CD4-positive, alpha-beta memory T cell (primary cell): Measurements from ENCODE around the gene SAPCD1. TPM values are rescaled to one million over a fixed set of nuclear protein-coding genes. Genes with fewer than 3 reads are reported as not detected.

Source experiments
- CTCF ChIA-PET: fragments of 350-600 bp; sonication (Branson Sonifier 250); formaldehyde crosslinking; loops from one replicate; lab custom pipeline; 2021; ENCODE audit warnings: inconsistent platforms; ENCODE audit not compliant: partially characterized antibody; lab: Charles Lee
- POLR2A ChIA-PET: fragments of 350-600 bp; sonication (Branson Sonifier 250); formaldehyde crosslinking; loops from one replicate; lab custom pipeline; 2021; ENCODE audit not compliant: partially characterized antibody; lab: Charles Lee
- DNase-seq, 5 donors: peaks; one replicate each; pipeline versions ENCODE4 v3.0.0 to v3.0.0-alpha.2; 2020 to 2022; ENCODE audit warnings: mixed read lengths in 1 of 5
- H3K27ac ChIP-seq: one replicate; pipeline ENCODE4 v1.7.0; 2013; ENCODE audit warnings: low read depth, low read length
- H3K27me3 ChIP-seq: 2 replicates; pipeline ENCODE4 v1.7.0; 2013; ENCODE audit warnings: mild to moderate bottlenecking, low read length, moderate library complexity; ENCODE audit not compliant: insufficient read depth
- H3K36me3 ChIP-seq: 2 replicates; pipeline ENCODE4 v1.7.0; 2013; ENCODE audit warnings: mild to moderate bottlenecking, low read length, moderate library complexity; ENCODE audit not compliant: insufficient read depth
- H3K4me1 ChIP-seq: 2 replicates; pipeline ENCODE4 v1.7.0; 2013; ENCODE audit warnings: mild to moderate bottlenecking, low read length, moderate library complexity; ENCODE audit not compliant: insufficient read depth
- H3K4me3 ChIP-seq, 2 donors: one replicate each; pipeline ENCODE4 v1.7.0; 2013; ENCODE audit warnings: low read length in 2 of 2, mild to moderate bottlenecking in 1 of 2
- H3K9me3 ChIP-seq, 2 donors: one replicate each; pipeline ENCODE4 v1.7.0; 2013; ENCODE audit warnings: low read length in 2 of 2, control low read depth in 1 of 2; ENCODE audit not compliant: control insufficient read depth in 1 of 2
- H3K27ac Mint-ChIP-seq, 7 donors: one replicate each; pipeline ENCODE4 v1.8.0; 2020 to 2021; ENCODE audit warnings: mixed read lengths in 7 of 7, mild to moderate bottlenecking in 6 of 7, inconsistent platforms in 3 of 7, moderate library complexity in 3 of 7
- H3K27me3 Mint-ChIP-seq, 2 donors: one replicate each; pipeline ENCODE4 v1.8.0; 2020 to 2021; ENCODE audit warnings: mixed read lengths in 2 of 2
- H3K36me3 Mint-ChIP-seq, 2 donors: one replicate each; pipeline ENCODE4 v1.8.0; 2020 to 2021; ENCODE audit warnings: mixed read lengths in 2 of 2, inconsistent platforms in 1 of 2, mild to moderate bottlenecking in 1 of 2
- H3K4me1 Mint-ChIP-seq, 4 donors: one replicate each; pipeline ENCODE4 v1.8.0; 2020 to 2021; ENCODE audit warnings: mixed read lengths in 4 of 4, mild to moderate bottlenecking in 1 of 4
- H3K4me3 Mint-ChIP-seq, 8 donors: one replicate each; pipeline ENCODE4 v1.8.0; 2020 to 2021; ENCODE audit warnings: mixed read lengths in 8 of 8, mild to moderate bottlenecking in 7 of 8, moderate library complexity in 6 of 8, inconsistent platforms in 3 of 8
- H3K9me3 Mint-ChIP-seq, 8 donors: one replicate each; pipeline ENCODE4 v1.8.0; 2020 to 2021; ENCODE audit warnings: mixed read lengths in 8 of 8, mild to moderate bottlenecking in 5 of 8, inconsistent platforms in 3 of 8, moderate library complexity in 1 of 8
- intact Hi-C: fragments of 100-400 bp; cut with micrococcal nuclease; formaldehyde crosslinking; loops from one replicate; pipeline ENCODE4 v1.15.1; 2023
- polyA plus RNA-seq, 2 donors: library from polyadenylated mRNA; unstranded; fragments of 300-500 nt; fragmentation: Illumina TruSeq; gene quantifications; one replicate each; pipeline ENCODE4 v1.2.3, GENCODE V29; 2021
- total RNA-seq, 2 experiments: library from RNA; stranded (reverse); gene quantifications; one replicate each; pipeline ENCODE4 v1.2.3, GENCODE V29; 2021

Gene SAPCD1
- total and polyA plus RNA-seq, 4 experiments from 2014 or later: 0.89 to 3.7 (median 2.7) TPM; not detected in 1

DNA sequence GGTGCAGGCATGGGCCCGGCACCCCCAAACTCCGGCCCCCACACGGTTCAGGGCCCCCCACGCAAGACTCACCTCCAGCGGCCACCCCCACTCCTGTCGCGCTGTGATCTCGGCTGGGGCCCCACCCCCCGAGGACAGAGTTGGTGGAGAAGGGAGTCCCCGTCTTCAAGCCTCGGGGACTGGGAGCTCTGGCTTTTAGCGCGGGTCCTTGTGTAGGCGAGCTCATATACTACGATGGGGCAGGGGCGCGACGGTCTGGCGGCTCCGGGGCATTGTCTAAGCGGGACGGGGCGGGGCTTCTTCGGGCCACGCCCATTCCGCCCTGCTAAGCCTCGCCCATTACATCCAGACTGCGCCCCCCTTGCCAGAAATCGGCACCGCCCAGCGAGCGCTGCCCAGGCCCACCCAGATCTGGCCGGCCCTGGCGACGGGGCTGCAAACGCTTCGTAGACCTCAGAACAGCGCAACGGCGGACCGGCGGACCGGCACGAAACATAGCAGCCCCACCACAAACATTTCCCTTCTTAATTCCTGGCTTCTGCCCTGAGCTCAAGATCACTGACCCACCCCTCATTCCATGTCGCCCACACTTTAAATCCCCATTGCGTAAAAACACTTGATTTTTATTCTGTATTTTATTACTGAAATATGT lies 32.4 kb upstream of the SAPCD1 start:
- H3K27me3 Mint-ChIP-seq: no peaks in the 10 kb centered on the region
- Histone ChIP-seq H3K27me3 (no peaks in the 10 kb centered on the region), H3K36me3 (peaks cover 34% of the 10 kb centered on the region), H3K4me1 (peaks cover 68% of the 10 kb centered on the region), H3K4me3 (peak overlapping the region; percentile 87 to 96), H3K27ac (peak overlapping the region; percentile 68), H3K9me3 (no peaks in the 10 kb centered on the region)
- POLR2A ChIA-PET: interaction anchor here (0.9 to 8.2 kb wide), 23 partner anchors 8 to 242 kb away, joined by 3 to 77 read pairs (median 5); partner anchors contain the start of genes ABHD16A, BAG6, CLIC1 and DDX39B
- intact Hi-C loops: loop anchor here (1.0 to 2.0 kb wide), 5 partner anchors 8 to 133 kb away; no protein-coding TSS in a partner anchor
- peak overlapping the region; percentile 84 to 95 (median 93) for H3K27ac Mint-ChIP-seq
- H3K36me3 Mint-ChIP-seq: peaks cover 34 to 49% of the 10 kb centered on the region in 2 donors
- CTCF ChIA-PET: interaction anchor here (0.7 to 17.2 kb wide), 28 partner anchors 9 to 222 kb away, joined by 3 to 173 read pairs (median 6); partner anchors contain the start of genes ABHD16A, APOM, HSPA1A and HSPA1B
- H3K4me3 Mint-ChIP-seq: peak overlapping the region; percentile 94 to 98 (median 97)
- no peaks in the 10 kb centered on the region for H3K9me3 Mint-ChIP-seq
- peak; percentile 58 to 71 (median 61) for DNase-seq
- peaks cover 32 to 76% (median 51%) of the 10 kb centered on the region in 4 donors for H3K4me1 Mint-ChIP-seq

DNA sequence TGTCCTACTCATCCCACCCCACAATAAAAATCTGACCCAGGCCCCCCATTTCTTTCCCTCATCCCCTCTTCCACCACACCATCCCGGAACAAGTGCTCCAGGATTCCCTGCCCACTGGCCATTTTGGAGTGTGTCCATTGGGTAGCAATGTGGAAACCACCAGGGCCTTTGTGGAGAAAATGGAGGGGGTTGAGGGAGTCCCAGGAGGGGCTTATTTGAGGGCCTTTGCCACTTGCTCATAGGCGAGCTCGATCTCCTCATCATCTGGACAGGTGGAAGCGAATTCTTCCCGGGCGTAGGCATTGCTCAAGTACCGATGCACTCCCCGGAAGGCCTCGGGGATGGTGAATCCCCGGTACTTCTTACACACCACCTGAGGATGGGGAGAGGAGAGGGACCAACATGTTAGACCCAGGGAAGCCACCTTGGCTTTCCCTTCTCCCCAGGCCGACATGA lies 31.8 kb upstream of the SAPCD1 start:
- H3K36me3 Mint-ChIP-seq: peaks cover 34 to 55% of the 10 kb centered on the region in 2 donors
- ChIA-PET POLR2A (interaction anchor here (1.2 to 8.2 kb wide), 15 partner anchors 7 to 241 kb away, joined by 3 to 77 read pairs (median 13); partner anchors contain the start of genes ABHD16A, BAG6, CLIC1 and DXO), CTCF (interaction anchor here (1.1 to 17.2 kb wide), 20 partner anchors 9 to 222 kb away, joined by 3 to 173 read pairs (median 9); partner anchors contain the start of genes ABHD16A, HSPA1A, HSPA1B and HSPA1L)
- Histone ChIP-seq H3K9me3 (no peaks in the 10 kb centered on the region), H3K4me3 (peak overlapping the region in 1 of 2 donors; percentile 96), H3K27ac (peak overlapping the region; percentile 68), H3K4me1 (peaks cover 66% of the 10 kb centered on the region), H3K36me3 (peaks cover 34% of the 10 kb centered on the region), H3K27me3 (no peaks in the 10 kb centered on the region)
- H3K9me3 Mint-ChIP-seq: no peaks in the 10 kb centered on the region
- no peaks in the 10 kb centered on the region for H3K27me3 Mint-ChIP-seq
- peak overlapping the region; percentile 84 to 95 (median 93) for H3K27ac Mint-ChIP-seq
- intact Hi-C loops: loop anchor here (1.0 kb wide), 1 partner anchor 8 kb away; no protein-coding TSS in a partner anchor
- no peak for DNase-seq
- H3K4me1 Mint-ChIP-seq: peaks cover 30 to 77% (median 55%) of the 10 kb centered on the region in 4 donors
- H3K4me3 Mint-ChIP-seq: peak overlapping the region; percentile 94 to 98 (median 97)

DNA sequence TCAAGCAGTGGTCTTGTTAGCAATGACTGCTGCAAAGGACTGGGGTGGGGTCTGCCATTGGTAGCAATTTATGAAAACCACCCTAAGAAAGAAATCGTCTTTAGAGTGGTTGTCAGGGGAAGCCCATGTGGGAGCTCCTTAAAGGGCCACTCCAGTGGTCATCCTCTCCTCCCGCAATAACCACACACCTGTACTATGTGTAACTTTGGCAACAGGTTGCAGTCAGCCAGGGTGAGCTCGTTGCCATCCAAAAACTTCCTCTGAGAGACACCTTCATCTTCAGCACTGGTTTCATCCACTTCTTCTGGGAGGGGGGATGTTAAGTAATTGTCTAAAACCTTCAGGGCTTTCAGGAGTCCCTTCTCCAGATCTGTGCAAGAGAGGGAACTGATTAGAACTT lies 30.4 kb upstream of the SAPCD1 start:
- Mint-ChIP-seq H3K27me3 (no peaks in the 10 kb centered on the region), H3K4me3 (peak overlapping the region in 1 of 8 donors; percentile 35), H3K9me3 (no peaks in the 10 kb centered on the region), H3K4me1 (peaks cover 30 to 75% (median 54%) of the 10 kb centered on the region in 4 donors), H3K27ac (peak overlapping the region in 4 of 7 donors; percentile 28 to 95 (median 76)), H3K36me3 (peaks cover 30 to 65% of the 10 kb centered on the region in 2 donors)
- no peak overlapping the region for H3K4me3 ChIP-seq
- peaks cover 60% of the 10 kb centered on the region for H3K4me1 ChIP-seq
- peaks cover 34% of the 10 kb centered on the region for H3K36me3 ChIP-seq
- intact Hi-C loops: no loop called here
- ChIA-PET CTCF (interaction anchor here (1.1 to 17.2 kb wide), 7 partner anchors 15 to 133 kb away, joined by 3 to 173 read pairs (median 5); partner anchors contain the start of genes HSPA1A, HSPA1L, LSM2 and NEU1), POLR2A (interaction anchor here (1.5 to 8.2 kb wide), 6 partner anchors 38 to 103 kb away, joined by 3 to 76 read pairs (median 8); partner anchors contain the start of genes HSPA1B and LSM2)
- H3K9me3 ChIP-seq: no peaks in the 10 kb centered on the region
- H3K27ac ChIP-seq: no peak overlapping the region
- no peak for DNase-seq
- no peaks in the 10 kb centered on the region for H3K27me3 ChIP-seq

DNA sequence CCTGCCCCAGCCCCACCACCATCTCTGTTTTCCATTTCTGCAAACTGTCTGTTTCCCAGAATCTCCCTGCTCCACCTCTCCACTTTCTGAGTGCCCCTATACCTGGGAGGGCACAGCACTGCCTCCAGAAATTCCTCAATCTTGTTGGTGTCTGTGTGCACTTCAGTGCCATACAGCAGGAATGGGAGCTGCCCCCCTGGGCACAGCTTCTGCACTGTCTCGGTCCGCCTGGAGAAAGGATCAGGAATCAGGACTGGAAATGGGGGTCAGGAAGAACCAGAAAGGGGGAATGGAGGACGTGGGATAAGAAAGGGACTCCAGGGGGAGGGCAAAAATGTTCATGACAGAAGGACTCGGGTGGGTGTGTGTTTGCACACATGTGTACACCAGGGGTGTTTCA lies 28.7 kb upstream of the SAPCD1 start:
- H3K27me3 ChIP-seq: no peaks in the 10 kb centered on the region
- peaks cover 42 to 75% (median 62%) of the 10 kb centered on the region in 4 donors for H3K4me1 Mint-ChIP-seq
- peaks cover 30 to 67% of the 10 kb centered on the region in 2 donors for H3K36me3 Mint-ChIP-seq
- intact Hi-C loops: no loop called here
- peak overlapping the region; percentile 82 for H3K27ac ChIP-seq
- ChIA-PET POLR2A (interaction anchor here (0.9 to 8.9 kb wide), 5 partner anchors 80 to 102 kb away, joined by 3 to 81 read pairs (median 50); partner anchors contain the start of genes BAG6, HSPA1A, HSPA1B and HSPA1L), CTCF (interaction anchor here (1.2 to 17.2 kb wide), 7 partner anchors 39 to 188 kb away, joined by 3 to 173 read pairs (median 4); partner anchors contain the start of genes ATP6V1G2, HSPA1B, VARS1 and VWA7)
- peak overlapping the region in 1 of 2 donors; percentile 95 for H3K4me3 ChIP-seq
- H3K9me3 Mint-ChIP-seq: no peaks in the 10 kb centered on the region
- H3K27me3 Mint-ChIP-seq: no peaks in the 10 kb centered on the region
- no peaks in the 10 kb centered on the region for H3K9me3 ChIP-seq
- DNase-seq: no peak
- peak overlapping the region; percentile 94 to 97 (median 95) for H3K27ac Mint-ChIP-seq
- peaks cover 61% of the 10 kb centered on the region for H3K4me1 ChIP-seq
- peak overlapping the region in 7 of 8 donors; percentile 89 to 99 (median 98) for H3K4me3 Mint-ChIP-seq
- peaks cover 34% of the 10 kb centered on the region for H3K36me3 ChIP-seq

DNA sequence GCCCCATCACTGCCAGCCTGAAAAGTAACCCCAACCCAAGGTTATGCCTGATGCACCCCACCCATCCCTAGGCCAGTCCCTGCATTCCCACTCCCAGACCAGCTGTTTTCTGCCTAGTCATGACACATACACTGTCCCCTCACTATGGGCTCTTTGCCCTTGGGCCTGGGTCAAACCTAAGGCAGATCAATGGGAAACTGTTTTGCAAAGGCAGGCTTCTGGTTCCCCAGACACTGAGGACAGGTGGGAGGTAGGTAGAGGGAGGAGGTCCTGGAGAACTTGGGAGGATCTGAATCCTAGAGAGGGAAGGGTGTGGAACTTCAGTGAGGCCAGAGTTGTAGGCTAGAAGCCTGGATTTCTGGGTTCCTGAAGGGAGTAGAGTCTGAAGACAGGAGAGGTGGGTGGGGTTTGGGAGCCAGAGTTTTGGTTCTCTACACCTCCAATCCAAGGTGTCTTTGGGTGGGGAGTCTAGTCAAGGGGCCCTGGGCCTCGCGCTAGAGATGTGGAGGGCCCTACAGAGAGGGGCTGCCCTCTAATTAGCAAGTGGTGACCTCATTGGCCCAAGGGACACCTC lies 28.1 kb upstream of the SAPCD1 start:
- H3K4me3 ChIP-seq: peak overlapping the region; percentile 95 to 99
- CTCF ChIA-PET: interaction anchor here (1.2 to 17.2 kb wide), 4 partner anchors 39 to 188 kb away, joined by 3 to 173 read pairs (median 17); partner anchors contain the start of genes ATP6V1G2 and VWA7

DNA sequence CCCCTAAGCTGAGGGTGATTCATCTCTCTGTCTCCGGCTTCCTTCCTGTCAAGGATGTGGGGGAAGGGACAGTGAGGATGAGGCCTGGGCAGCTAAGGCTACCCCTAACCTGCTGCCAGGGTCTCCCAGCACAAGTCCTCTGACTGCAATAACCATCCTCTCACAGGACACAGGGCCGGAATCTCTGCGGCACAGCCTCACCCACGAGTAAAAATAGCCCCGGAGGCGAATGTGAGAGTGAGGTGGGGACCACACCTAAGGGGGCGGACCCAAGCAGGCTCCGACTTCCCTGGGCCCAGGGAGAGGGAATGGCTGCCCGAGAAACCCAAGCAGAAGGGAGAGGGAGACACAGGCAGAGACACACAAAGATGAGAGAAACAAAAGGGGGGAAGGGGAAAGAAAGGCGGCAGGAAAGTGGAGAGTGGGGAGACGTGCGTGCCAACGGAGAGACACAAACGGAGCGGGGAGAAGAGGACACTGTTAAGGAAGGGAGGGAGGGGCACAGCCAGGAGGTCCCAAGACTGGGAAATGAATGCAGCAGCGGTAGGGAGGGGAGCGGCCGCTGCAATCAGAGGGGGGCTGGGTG lies 27.5 kb upstream of the SAPCD1 start:
- Histone ChIP-seq H3K4me1 (peaks cover 65% of the 10 kb centered on the region), H3K27me3 (no peaks in the 10 kb centered on the region), H3K9me3 (no peaks in the 10 kb centered on the region), H3K27ac (peak overlapping the region; percentile 82), H3K36me3 (peaks cover 34% of the 10 kb centered on the region), H3K4me3 (peak overlapping the region; percentile 95 to 99)
- H3K9me3 Mint-ChIP-seq: no peaks in the 10 kb centered on the region
- CTCF ChIA-PET: interaction anchor here (1.4 to 17.2 kb wide), 4 partner anchors 38 to 96 kb away, joined by 5 to 173 read pairs (median 16); partner anchors contain the start of genes VARS1 and VWA7
- H3K4me1 Mint-ChIP-seq: peaks cover 45 to 78% (median 65%) of the 10 kb centered on the region in 4 donors
- H3K27me3 Mint-ChIP-seq: no peaks in the 10 kb centered on the region
- H3K27ac Mint-ChIP-seq: peak overlapping the region; percentile 94 to 97 (median 95)
- peak; percentile 22 to 85 (median 33) for DNase-seq
- intact Hi-C loops: loop anchor here (5.0 kb wide), 1 partner anchor 53 kb away; the partner anchor contains the start of gene LY6G5C
- H3K36me3 Mint-ChIP-seq: peaks cover 30 to 67% of the 10 kb centered on the region in 2 donors
- POLR2A ChIA-PET: interaction anchor here (0.7 to 8.9 kb wide), 12 partner anchors 7 to 193 kb away, joined by 3 to 81 read pairs (median 46); partner anchors contain the start of genes ABHD16A, BAG6, DDAH2 and DDX39B
- H3K4me3 Mint-ChIP-seq: peak overlapping the region; percentile 89 to 99 (median 98)

More for the DNA sequence above, 28.1 kb upstream of the SAPCD1 start:
- H3K27me3 Mint-ChIP-seq: no peaks in the 10 kb centered on the region
- DNase-seq: no peak
- peaks cover 44 to 76% (median 63%) of the 10 kb centered on the region in 4 donors for H3K4me1 Mint-ChIP-seq
- H3K4me3 Mint-ChIP-seq: peak overlapping the region; percentile 89 to 99 (median 98)
- Histone ChIP-seq H3K27me3 (no peaks in the 10 kb centered on the region), H3K36me3 (peaks cover 34% of the 10 kb centered on the region), H3K9me3 (no peaks in the 10 kb centered on the region), H3K27ac (peak overlapping the region; percentile 82), H3K4me1 (peaks cover 61% of the 10 kb centered on the region)
- H3K9me3 Mint-ChIP-seq: no peaks in the 10 kb centered on the region
- intact Hi-C loops: no loop called here
- peak overlapping the region; percentile 94 to 97 (median 95) for H3K27ac Mint-ChIP-seq
- POLR2A ChIA-PET: interaction anchor here (0.7 to 8.9 kb wide), 11 partner anchors 7 to 193 kb away, joined by 3 to 81 read pairs (median 50); partner anchors contain the start of genes ABHD16A, BAG6, DDAH2 and DDX39B
- H3K36me3 Mint-ChIP-seq: peaks cover 30 to 65% of the 10 kb centered on the region in 2 donors
